CD14-positive monocyte (primary cell): ENCODE results near the gene SLC35C1. TPM values are rescaled to one million over a fixed set of nuclear protein-coding genes. Genes with fewer than 3 reads are reported as not detected.

Experiments used
- DNase-seq, 3 donors: peaks; one replicate each; pipeline ENCODE4 v3.0.0-alpha.2; 2011 to 2022
- H2AFZ ChIP-seq: 2 replicates; pipeline ENCODE4 v1.6.0; 2012; ENCODE audit warnings: mild to moderate bottlenecking, low read depth, low read length, inconsistent platforms; ENCODE audit not compliant: insufficient read depth, poor library complexity, severe bottlenecking
- H3K27ac ChIP-seq, 2 donors: 1 replicate in 1 of 2; 2 replicates in 1 of 2; pipeline ENCODE4 v1.5.1; 2012 to 2013; ENCODE audit warnings: low read length in 2 of 2, control low read depth in 1 of 2, inconsistent platforms in 1 of 2, low read depth in 1 of 2, mild to moderate bottlenecking in 1 of 2
- H3K27me3 ChIP-seq, 2 donors: one replicate each; pipeline versions ENCODE4 v1.6.0 to v1.6.1; 2011 to 2013; ENCODE audit warnings: low read length in 2 of 2; ENCODE audit not compliant: control insufficient read depth in 2 of 2, insufficient read depth in 2 of 2
- H3K36me3 ChIP-seq, 2 donors: replicated peaks in 1 of 2; 1 replicate in 1 of 2; 2 replicates in 1 of 2; pipeline versions ENCODE4 v1.5.1 to v1.6.1; 2012 to 2013; ENCODE audit warnings: low read length in 2 of 2, control low read depth in 1 of 2, inconsistent platforms in 1 of 2, mild to moderate bottlenecking in 1 of 2; ENCODE audit not compliant: insufficient read depth in 2 of 2, control insufficient read depth in 1 of 2
- H3K4me1 ChIP-seq, 2 donors: 1 replicate in 1 of 2; 2 replicates in 1 of 2; pipeline versions ENCODE4 v1.5.1 to v1.6.1; 2012 to 2013; ENCODE audit warnings: low read length in 2 of 2, control low read depth in 1 of 2, inconsistent platforms in 1 of 2, mild to moderate bottlenecking in 1 of 2, moderate library complexity in 1 of 2; ENCODE audit not compliant: insufficient read depth in 2 of 2, control insufficient read depth in 1 of 2
- H3K4me2 ChIP-seq: replicated peaks from 2 replicates; pipeline ENCODE3; 2012; ENCODE audit warnings: low read length, moderate library complexity, mild to moderate bottlenecking; ENCODE audit not compliant: poor library complexity, severe bottlenecking; ENCODE audit errors: extremely low read depth
- H3K4me3 ChIP-seq, 3 experiments: fragments of 200-600 bp in 1 of 3; sonication (generic) in 1 of 3; replicated peaks in 1 of 3; 1 replicate in 2 of 3; 2 replicates in 1 of 3; pipeline ENCODE4 v1.5.1; 2011 to 2013; ENCODE audit warnings: low read length in 3 of 3, mild to moderate bottlenecking in 3 of 3, control low read depth in 2 of 3, low read depth in 2 of 3, inconsistent platforms in 1 of 3, moderate library complexity in 1 of 3
- H3K79me2 ChIP-seq: 2 replicates; pipeline ENCODE4 v1.6.0; 2012; ENCODE audit warnings: mild to moderate bottlenecking, control low read depth, inconsistent platforms, low read length, moderate library complexity; ENCODE audit not compliant: insufficient read depth
- H3K9ac ChIP-seq: 2 replicates; pipeline ENCODE4 v1.6.0; 2017; ENCODE audit warnings: low read length, mild to moderate bottlenecking; ENCODE audit not compliant: insufficient read depth, poor library complexity, severe bottlenecking
- H3K9me3 ChIP-seq, 2 donors: replicated peaks in 1 of 2; 1 replicate in 1 of 2; 2 replicates in 1 of 2; pipeline versions ENCODE4 v1.5.1 to v1.6.1; 2012 to 2013; ENCODE audit warnings: low read length in 2 of 2, control low read depth in 1 of 2; ENCODE audit not compliant: control insufficient read depth in 1 of 2, insufficient read depth in 1 of 2
- H4K20me1 ChIP-seq: 2 replicates; pipeline ENCODE4 v1.6.0; 2012; ENCODE audit warnings: mild to moderate bottlenecking, low read length, control low read depth, moderate library complexity; ENCODE audit not compliant: insufficient read depth
- H3K27ac Mint-ChIP-seq, 7 donors: one replicate each; pipeline ENCODE4 v1.8.0; 2020; ENCODE audit warnings: mild to moderate bottlenecking in 7 of 7, mixed read lengths in 7 of 7, moderate library complexity in 6 of 7, inconsistent platforms in 2 of 7
- H3K27me3 Mint-ChIP-seq, 3 donors: one replicate each; pipeline ENCODE4 v1.8.0; 2021 to 2022; ENCODE audit warnings: low read depth in 3 of 3, mild to moderate bottlenecking in 3 of 3, mixed read lengths in 3 of 3, moderate library complexity in 3 of 3, inconsistent platforms in 1 of 3
- H3K36me3 Mint-ChIP-seq, 2 donors: one replicate each; pipeline ENCODE4 v1.8.0; 2020; ENCODE audit warnings: mixed read lengths in 2 of 2, inconsistent platforms in 1 of 2, mild to moderate bottlenecking in 1 of 2
- H3K4me1 Mint-ChIP-seq: one replicate; pipeline ENCODE4 v1.8.0; 2020; ENCODE audit warnings: mild to moderate bottlenecking, mixed read lengths
- H3K4me3 Mint-ChIP-seq, 2 donors: one replicate each; pipeline ENCODE4 v1.8.0; 2020; ENCODE audit warnings: mild to moderate bottlenecking in 2 of 2, mixed read lengths in 2 of 2, moderate library complexity in 1 of 2
- H3K9me3 Mint-ChIP-seq, 7 donors: one replicate each; pipeline ENCODE4 v1.8.0; 2020 to 2022; ENCODE audit warnings: mixed read lengths in 7 of 7, mild to moderate bottlenecking in 6 of 7, moderate library complexity in 6 of 7, inconsistent platforms in 2 of 7
- WGBS: methylation state at CpG from one replicate; pipeline ENCODE4 v1.1.5; 2013; ENCODE audit warnings: missing lambda C conversion rate; ENCODE audit not compliant: insufficient coverage; 5-methylcytosine and 5-hydroxymethylcytosine counted together
- intact Hi-C, 2 donors: fragments of 100-400 bp; cut with micrococcal nuclease; formaldehyde crosslinking; loops; one replicate each; pipeline versions ENCODE4 v1.15.0 to v1.15.1; 2023
- polyA plus RNA-seq, 3 donors: library from polyadenylated mRNA; depleted of rRNA in 1 of 3; unstranded in 2 of 3; stranded (reverse) in 1 of 3; fragments of 300-500 nt in 2 of 3; fragments of >200 nt in 1 of 3; fragmentation: Illumina TruSeq in 2 of 3; gene quantifications; 1 replicate in 2 of 3; 2 replicates in 1 of 3; pipeline ENCODE4 v1.2.3, GENCODE V29; 2012 to 2021
- TF ChIP-seq, protein P1 (sequence below): fragments of 200-600 bp; IDR thresholded peaks from one replicate; pipeline ENCODE4 v1.8.0; 2022; ENCODE audit warnings: antibody characterized with exemption, mild to moderate bottlenecking

SLC35C1 gene
- polyA plus RNA-seq, 3 donors: 5.0 to 14.0 (median 12.8) TPM

DNA sequence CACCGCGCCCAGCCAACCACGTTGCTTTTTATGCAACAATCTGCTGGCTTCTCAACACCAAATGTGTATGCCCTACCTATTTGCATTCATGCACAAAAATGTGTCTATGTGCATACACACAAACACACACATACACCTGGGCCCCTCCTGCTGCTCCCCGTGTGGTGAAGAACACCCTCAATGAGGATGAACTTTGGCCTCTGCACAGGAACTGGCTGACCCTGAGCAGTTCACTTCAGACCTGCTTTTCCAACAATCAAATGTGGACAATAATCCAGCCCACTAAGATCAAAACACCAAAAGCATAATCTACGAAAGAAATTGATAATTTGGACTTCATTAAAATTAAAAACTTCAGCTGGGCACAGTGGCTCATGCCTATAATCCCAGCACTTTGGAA, 25.3 kb upstream of the SLC35C1 start:
- Histone ChIP-seq H3K4me2 (no peak overlapping the region), H3K4me1 (no peaks in the 10 kb centered on the region), H3K79me2 (no peaks in the 10 kb centered on the region), H4K20me1 (no peaks in the 10 kb centered on the region), H3K9ac (no peak overlapping the region), H3K9me3 (no peaks in the 10 kb centered on the region), H2AFZ (no peak overlapping the region), H3K4me3 (no peak overlapping the region), H3K27me3 (peaks cover 2 to 3% of the 10 kb centered on the region in 2 donors), H3K36me3 (no peaks in the 10 kb centered on the region), H3K27ac (no peak overlapping the region)
- DNase-seq: no peak
- WGBS: 97% methylated on average over 4 of the region's 5 CpGs
- TF ChIP-seq, protein P1, sequence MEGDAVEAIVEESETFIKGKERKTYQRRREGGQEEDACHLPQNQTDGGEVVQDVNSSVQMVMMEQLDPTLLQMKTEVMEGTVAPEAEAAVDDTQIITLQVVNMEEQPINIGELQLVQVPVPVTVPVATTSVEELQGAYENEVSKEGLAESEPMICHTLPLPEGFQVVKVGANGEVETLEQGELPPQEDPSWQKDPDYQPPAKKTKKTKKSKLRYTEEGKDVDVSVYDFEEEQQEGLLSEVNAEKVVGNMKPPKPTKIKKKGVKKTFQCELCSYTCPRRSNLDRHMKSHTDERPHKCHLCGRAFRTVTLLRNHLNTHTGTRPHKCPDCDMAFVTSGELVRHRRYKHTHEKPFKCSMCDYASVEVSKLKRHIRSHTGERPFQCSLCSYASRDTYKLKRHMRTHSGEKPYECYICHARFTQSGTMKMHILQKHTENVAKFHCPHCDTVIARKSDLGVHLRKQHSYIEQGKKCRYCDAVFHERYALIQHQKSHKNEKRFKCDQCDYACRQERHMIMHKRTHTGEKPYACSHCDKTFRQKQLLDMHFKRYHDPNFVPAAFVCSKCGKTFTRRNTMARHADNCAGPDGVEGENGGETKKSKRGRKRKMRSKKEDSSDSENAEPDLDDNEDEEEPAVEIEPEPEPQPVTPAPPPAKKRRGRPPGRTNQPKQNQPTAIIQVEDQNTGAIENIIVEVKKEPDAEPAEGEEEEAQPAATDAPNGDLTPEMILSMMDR: no peak
- intact Hi-C loops: no loop called here
- no peaks in the 10 kb centered on the region for H3K36me3 Mint-ChIP-seq
- H3K27ac Mint-ChIP-seq: no peak overlapping the region
- peaks cover 0 to 3% (median 0%) of the 10 kb centered on the region in 7 donors for H3K9me3 Mint-ChIP-seq
- H3K27me3 Mint-ChIP-seq: peaks cover 10 to 11% (median 11%) of the 10 kb centered on the region in 3 donors
- no peaks in the 10 kb centered on the region for H3K4me1 Mint-ChIP-seq
- H3K4me3 Mint-ChIP-seq: peak overlapping the region in 1 of 2 donors; percentile 4

DNA sequence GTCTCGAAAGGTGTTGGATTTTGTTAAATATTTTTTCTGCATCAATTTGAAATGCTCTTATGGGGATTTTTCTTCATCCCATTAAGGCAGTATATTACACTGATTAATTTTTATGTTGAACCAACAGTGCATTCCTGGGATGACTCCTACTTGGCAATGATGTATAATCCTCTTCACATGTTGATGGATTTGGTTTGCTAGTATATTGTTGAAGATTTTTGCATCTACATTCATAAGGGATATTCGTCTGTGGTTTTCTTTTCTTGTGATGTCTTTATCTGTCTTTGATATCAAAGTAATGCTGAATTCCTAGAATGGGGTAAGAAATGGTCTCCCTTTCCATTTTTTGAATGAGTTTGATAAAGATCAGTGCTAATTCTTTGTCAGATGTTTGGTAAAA, 18.7 kb upstream of the SLC35C1 start:
- Histone ChIP-seq H2AFZ (no peak overlapping the region), H3K9me3 (peaks cover 0 to 2% of the 10 kb centered on the region in 2 donors), H4K20me1 (no peaks in the 10 kb centered on the region), H3K27ac (no peak overlapping the region), H3K9ac (no peak overlapping the region), H3K79me2 (no peaks in the 10 kb centered on the region), H3K4me2 (no peak overlapping the region), H3K4me1 (no peaks in the 10 kb centered on the region), H3K4me3 (no peak overlapping the region), H3K27me3 (peaks cover 8 to 14% of the 10 kb centered on the region in 2 donors), H3K36me3 (no peaks in the 10 kb centered on the region)
- peaks cover 14 to 29% (median 14%) of the 10 kb centered on the region in 3 donors for H3K27me3 Mint-ChIP-seq
- peaks cover 7 to 24% (median 12%) of the 10 kb centered on the region in 7 donors for H3K9me3 Mint-ChIP-seq
- TF ChIP-seq, protein P1: no peak
- no CpG with 5 or more reads among the region's 2 CpGs for WGBS
- H3K36me3 Mint-ChIP-seq: no peaks in the 10 kb centered on the region
- DNase-seq: no peak
- no peak overlapping the region for H3K27ac Mint-ChIP-seq
- intact Hi-C loops: no loop called here
- no peak overlapping the region for H3K4me3 Mint-ChIP-seq
- H3K4me1 Mint-ChIP-seq: no peaks in the 10 kb centered on the region
